HG02571 (cell line): Measurements from ENCODE around the gene DNAH5.

Experiments used
- ATAC-seq: cut with Tn5 transposase; IDR thresholded peaks from one replicate; pipeline ENCODE4 v1.9.1; 2021; ENCODE audit warnings: mild to moderate bottlenecking, moderate library complexity; ENCODE audit not compliant: unreplicated experiment

Gene DNAH5

GRCh38 chr5:13945271-13945670 is 783 bp upstream of the DNAH5 start:
- no peak for ATAC-seq

- no peak for ATAC-seq
Observed at GRCh38 chr5:13943676-13944075, 812 bp downstream of the DNAH5 start.

- no peak for ATAC-seq
Observed at GRCh38 chr5:13941468-13941867, 3.0 kb downstream of the DNAH5 start.

GRCh38 chr5:13939638-13940037 is 4.8 kb downstream of the DNAH5 start:
- ATAC-seq = no peak

- ATAC-seq = no peak
Observed at GRCh38 chr5:13934921-13935320, 9.6 kb downstream of the DNAH5 start.

- ATAC-seq = no peak
Observed at GRCh38 chr5:13934125-13934524, 10.4 kb downstream of the DNAH5 start.

- no peak for ATAC-seq
Observed at GRCh38 chr5:13932561-13932960, 11.9 kb downstream of the DNAH5 start.

GRCh38 chr5:13932011-13932410 is 12.5 kb downstream of the DNAH5 start:
- no peak for ATAC-seq

GRCh38 chr5:13930541-13931171 is 13.8 kb downstream of the DNAH5 start:
- ATAC-seq = no peak

- no peak for ATAC-seq
Observed at GRCh38 chr5:13926731-13927130, 17.8 kb downstream of the DNAH5 start.

GRCh38 chr5:13921578-13921977 is 22.9 kb downstream of the DNAH5 start:
- ATAC-seq = no peak

- no peak for ATAC-seq
Observed at GRCh38 chr5:13919786-13920185, 24.7 kb downstream of the DNAH5 start.

GRCh38 chr5:13919087-13919486 is 25.4 kb downstream of the DNAH5 start:
- ATAC-seq = no peak

- no peak for ATAC-seq
Observed at GRCh38 chr5:13917061-13917460, 27.4 kb downstream of the DNAH5 start.

GRCh38 chr5:13913962-13914361 is 30.5 kb downstream of the DNAH5 start:
- ATAC-seq = no peak

GRCh38 chr5:13910637-13911288 is 33.7 kb downstream of the DNAH5 start:
- ATAC-seq = no peak

- ATAC-seq = no peak
Observed at GRCh38 chr5:13910201-13910600, 34.3 kb downstream of the DNAH5 start.

GRCh38 chr5:13909271-13909670 is 35.2 kb downstream of the DNAH5 start:
- ATAC-seq = no peak

GRCh38 chr5:13898569-13898968 is 45.9 kb downstream of the DNAH5 start:
- no peak for ATAC-seq

- ATAC-seq = no peak
Observed at GRCh38 chr5:13878357-13878756, 66.1 kb downstream of the DNAH5 start.

- ATAC-seq = no peak
Observed at GRCh38 chr5:13866792-13867191, 77.7 kb downstream of the DNAH5 start.

- ATAC-seq = no peak
Observed at GRCh38 chr5:13865312-13865711, 79.2 kb downstream of the DNAH5 start.

- ATAC-seq = no peak
Observed at GRCh38 chr5:13860146-13860545, 84.3 kb downstream of the DNAH5 start.
